IMR-90 (cell line): Measurements from ENCODE around the gene MBOAT1. TPM values are rescaled to one million over a fixed set of nuclear protein-coding genes. Genes with fewer than 3 reads are reported as not detected.

Experiments used
- ATAC-seq: fragments of 200-7000 bp; cut with Tn5 transposase; 2 replicates; pipeline ENCODE4 v1.9.1; 2020; ENCODE audit warnings: low read depth, mild to moderate bottlenecking, moderate library complexity
- BruUV-seq: library from RNA; stranded (reverse); fragments of 400-500 nt; replicated peaks from 2 replicates; lab custom pipeline; 2021; lab: Mats Ljungman, UMichigan
- CTCF ChIA-PET: fragments of 300-600 bp; formaldehyde crosslinking; extraction: SDS; loops from one replicate; lab custom pipeline; 2021; ENCODE audit warnings: antibody characterized with exemption; lab: Yijun Ruan, JAX
- POLR2A ChIA-PET: fragments of 300-600 bp; sonication (Branson Sonifier 250); formaldehyde crosslinking; loops from one replicate; lab custom pipeline; 2022; ENCODE audit warnings: antibody characterized with exemption; ENCODE audit not compliant: unreplicated experiment; lab: Charles Lee
- DNase-seq: peaks from one replicate; pipeline ENCODE4 v3.0.0; 2013
- H2AFZ ChIP-seq: replicated peaks from 2 replicates; pipeline ENCODE3; 2013; ENCODE audit warnings: low read length, mild to moderate bottlenecking; ENCODE audit not compliant: poor library complexity
- H2AK5ac ChIP-seq: 2 replicates; pipeline ENCODE4 v1.6.1; 2013; ENCODE audit warnings: low read depth, low read length, inconsistent platforms
- H2AK9ac ChIP-seq: replicated peaks from 2 replicates; pipeline ENCODE3; 2013; ENCODE audit warnings: mild to moderate bottlenecking, low read depth, low read length, moderate library complexity; ENCODE audit not compliant: poor library complexity
- H2BK120ac ChIP-seq: 2 replicates; pipeline ENCODE4 v1.6.1; 2013; ENCODE audit warnings: low read depth, low read length, inconsistent platforms
- H2BK15ac ChIP-seq: 3 replicates; pipeline ENCODE4 v1.6.1; 2013; ENCODE audit warnings: low read depth, low read length, inconsistent platforms
- H2BK20ac ChIP-seq: 2 replicates; pipeline ENCODE4 v1.6.1; 2013; ENCODE audit warnings: low read depth, mild to moderate bottlenecking, inconsistent platforms, low read length, moderate library complexity
- H2BK5ac ChIP-seq: 2 replicates; pipeline ENCODE4 v1.6.1; 2013; ENCODE audit warnings: mild to moderate bottlenecking, low read depth, low read length, inconsistent platforms; ENCODE audit not compliant: poor library complexity, severe bottlenecking
- H3K14ac ChIP-seq: replicated peaks from 2 replicates; pipeline ENCODE4 v1.6.1; 2013; ENCODE audit warnings: low read depth, low read length, inconsistent platforms
- H3K18ac ChIP-seq: 2 replicates; pipeline ENCODE4 v1.6.1; 2013; ENCODE audit warnings: low read depth, low read length, control low read depth
- H3K23ac ChIP-seq: 2 replicates; pipeline ENCODE4 v1.6.1; 2013; ENCODE audit warnings: low read depth, low read length, inconsistent platforms
- H3K27ac ChIP-seq: 2 replicates; pipeline ENCODE4 v1.5.1; 2013; ENCODE audit warnings: mild to moderate bottlenecking, control low read depth, low read length; ENCODE audit not compliant: insufficient read depth
- H3K27me3 ChIP-seq: 2 replicates; pipeline ENCODE4 v1.6.1; 2013; ENCODE audit warnings: low read length; ENCODE audit not compliant: control insufficient read depth, insufficient read depth
- H3K36me3 ChIP-seq: 2 replicates; pipeline ENCODE4 v1.6.1; 2013; ENCODE audit warnings: low read length, mixed read lengths; ENCODE audit not compliant: control insufficient read depth, insufficient read depth
- H3K4ac ChIP-seq: 2 replicates; pipeline ENCODE4 v1.6.1; 2013; ENCODE audit warnings: low read depth, low read length, inconsistent platforms
- H3K4me1 ChIP-seq: 2 replicates; pipeline ENCODE4 v1.6.1; 2013; ENCODE audit warnings: low read length, mixed read lengths; ENCODE audit not compliant: control insufficient read depth, insufficient read depth
- H3K4me2 ChIP-seq: 2 replicates; pipeline ENCODE4 v1.6.1; 2013; ENCODE audit warnings: low read depth, mild to moderate bottlenecking, control low read depth, low read length, moderate library complexity
- H3K4me3 ChIP-seq: 2 replicates; pipeline ENCODE4 v1.5.1; 2013; ENCODE audit warnings: low read depth, mild to moderate bottlenecking, control low read depth, low read length, moderate library complexity; ENCODE audit not compliant: insufficient read depth
- H3K56ac ChIP-seq: 2 replicates; pipeline ENCODE4 v1.6.1; 2013; ENCODE audit warnings: low read length, inconsistent platforms; ENCODE audit not compliant: insufficient read depth; ENCODE audit errors: extremely low read depth
- H3K79me1 ChIP-seq, 2 experiments: 2 replicates each; pipeline ENCODE4 v1.6.1; 2013; ENCODE audit warnings: low read length in 2 of 2, inconsistent platforms in 1 of 2, low read depth in 1 of 2
- H3K9ac ChIP-seq: 2 replicates; pipeline ENCODE4 v1.6.1; 2013; ENCODE audit warnings: low read depth, low read length, control low read depth
- H3K9me1 ChIP-seq: 2 replicates; pipeline ENCODE4 v1.6.1; 2013; ENCODE audit warnings: low read length, inconsistent platforms; ENCODE audit not compliant: insufficient read depth
- H3K9me3 ChIP-seq: 2 replicates; pipeline ENCODE4 v1.6.1; 2013; ENCODE audit warnings: low read length; ENCODE audit not compliant: control insufficient read depth, insufficient read depth
- H4K20me1 ChIP-seq: 2 replicates; pipeline ENCODE4 v1.6.1; 2013; ENCODE audit warnings: low read length, inconsistent platforms; ENCODE audit not compliant: insufficient read depth
- H4K5ac ChIP-seq: 2 replicates; pipeline ENCODE4 v1.6.1; 2013; ENCODE audit warnings: mild to moderate bottlenecking, low read depth, low read length, control low read depth
- H4K8ac ChIP-seq, 2 experiments: 2 replicates each; pipeline ENCODE4 v1.6.1; 2013; ENCODE audit warnings: low read depth in 2 of 2, low read length in 2 of 2, control low read depth in 1 of 2, inconsistent platforms in 1 of 2
- H4K91ac ChIP-seq: 2 replicates; pipeline ENCODE4 v1.6.1; 2013; ENCODE audit warnings: low read depth, low read length, inconsistent platforms; ENCODE audit not compliant: insufficient read depth
- BHLHE40 ChIP-seq: fragments of 150-350 bp; IDR thresholded peaks from 2 replicates; pipeline ENCODE4 v1.6.1; 2016; ENCODE audit warnings: mild to moderate bottlenecking, low read depth, low read length
- CEBPB ChIP-seq: IDR thresholded peaks from 2 replicates; pipeline ENCODE4 v1.6.1; 2012; ENCODE audit warnings: low read depth, low read length, improper control_type of control experiment
- CHD1 ChIP-seq: IDR thresholded peaks from 2 replicates; pipeline ENCODE4 v1.6.1; 2012; ENCODE audit warnings: low read depth, low read length, improper control_type of control experiment
- CTCF ChIP-seq: conservative IDR thresholded peaks from 2 replicates; pipeline ENCODE4 v1.5.1; 2012; ENCODE audit warnings: mild to moderate bottlenecking, low read depth, low read length, improper control_type of control experiment
- ELK1 ChIP-seq: fragments of 150-350 bp; IDR thresholded peaks from 2 replicates; pipeline ENCODE4 v1.6.1; 2016; ENCODE audit warnings: low read depth, mild to moderate bottlenecking, low read length, moderate library complexity, borderline replicate concordance
- FOS ChIP-seq: fragments of 150-350 bp; IDR thresholded peaks from 2 replicates; pipeline ENCODE4 v1.6.1; 2016; ENCODE audit warnings: low read depth, low read length
- MAFK ChIP-seq: IDR thresholded peaks from 2 replicates; pipeline ENCODE4 v1.6.1; 2012; ENCODE audit warnings: low read depth, low read length, improper control_type of control experiment
- MAZ ChIP-seq: IDR thresholded peaks from 2 replicates; pipeline ENCODE4 v1.6.1; 2012; ENCODE audit warnings: low read depth, mild to moderate bottlenecking, low read length, improper control_type of control experiment, moderate library complexity, borderline replicate concordance
- MXI1 ChIP-seq: IDR thresholded peaks from 2 replicates; pipeline ENCODE4 v1.6.1; 2012; ENCODE audit warnings: low read depth, mild to moderate bottlenecking, low read length, moderate library complexity, borderline replicate concordance
- NFE2L2 ChIP-seq: fragments of 150-350 bp; IDR thresholded peaks from 2 replicates; pipeline ENCODE4 v1.6.1; 2016; ENCODE audit warnings: low read depth, mild to moderate bottlenecking, low read length
- POLR2A ChIP-seq: IDR thresholded peaks from 2 replicates; pipeline ENCODE4 v1.6.1; 2012; ENCODE audit warnings: mild to moderate bottlenecking, low read depth, low read length
- RAD21 ChIP-seq: IDR thresholded peaks from 2 replicates; pipeline ENCODE4 v1.6.1; 2012; ENCODE audit warnings: low read length, improper control_type of control experiment
- RCOR1 ChIP-seq: IDR thresholded peaks from 2 replicates; pipeline ENCODE4 v1.6.1; 2012; ENCODE audit warnings: mild to moderate bottlenecking, low read length, improper control_type of control experiment; ENCODE audit not compliant: insufficient replicate concordance
- RFX5 ChIP-seq: IDR thresholded peaks from 2 replicates; pipeline ENCODE4 v1.8.0; 2012; ENCODE audit warnings: low read depth, mild to moderate bottlenecking, low read length, moderate library complexity
- SMC3 ChIP-seq: fragments of 150-350 bp; IDR thresholded peaks from 2 replicates; pipeline ENCODE4 v1.6.1; 2016; ENCODE audit warnings: low read depth, mild to moderate bottlenecking, antibody characterized with exemption, low read length, moderate library complexity
- USF2 ChIP-seq: fragments of 150-350 bp; IDR thresholded peaks from 2 replicates; pipeline ENCODE4 v1.6.1; 2017; ENCODE audit warnings: mild to moderate bottlenecking, antibody characterized with exemption, low read length, low read depth
- WGBS, 2 experiments: methylation state at CpG; one replicate each; pipeline versions ENCODE4 v1.1.5 to v1.1.7; 2013; ENCODE audit warnings: missing lambda C conversion rate in 2 of 2; ENCODE audit not compliant: insufficient read length in 1 of 2; ENCODE audit errors: extremely low coverage in 2 of 2; 5-methylcytosine and 5-hydroxymethylcytosine counted together
- dilution Hi-C: fragments of 300-500 bp; cut with HindIII; formaldehyde crosslinking; loops from one replicate; pipeline ENCODE4 v1.14.3; 2018; ENCODE audit warnings: low sequenced_read_pairs; ENCODE audit not compliant: unreplicated experiment
- in situ Hi-C: fragments of 300-500 bp; cut with MboI; formaldehyde crosslinking; loops from 3 replicates; pipeline ENCODE4 v1.14.3; 2019; ENCODE audit warnings: low sequenced_read_pairs, inconsistent platforms, mixed read lengths
- intact Hi-C: fragments of 100-400 bp; cut with micrococcal nuclease; formaldehyde crosslinking; loops from 2 replicates; pipeline ENCODE4 v1.10.0; 2022
- polyA plus RNA-seq, 3 experiments: library from polyadenylated mRNA; depleted of rRNA; stranded (reverse); fragments of >200 nt; gene quantifications; 2 replicates each; pipeline ENCODE4 v1.2.3, GENCODE V29; 2012; ENCODE audit warnings: low replicate concordance in 1 of 3
- total RNA-seq: library from RNA; depleted of rRNA; stranded (reverse); fragments of >200 nt; gene quantifications from 2 replicates; pipeline ENCODE4 v1.2.3, GENCODE V29; 2012

MBOAT1 gene
- total and polyA plus RNA-seq, 2 of the 4 experiments (the other 2 are of a cell fraction) = 1.6 to 4.7 TPM

- H3K9me3 ChIP-seq = no peaks in the 10 kb centered on the region
- intact Hi-C loops (no loop called here), dilution Hi-C loops (no loop called here), in situ Hi-C loops (no loop called here)
- no TSS peak for BruUV-seq
- H3K27me3 ChIP-seq = no peaks in the 10 kb centered on the region
- no peak overlapping the region for H2AFZ ChIP-seq
- H2BK20ac ChIP-seq = no peak overlapping the region
- no peak overlapping the region for H3K4me2 ChIP-seq
- no peak overlapping the region for H3K4ac ChIP-seq
- TF ChIP-seq RFX5 (no peak), MXI1 (no peak), MAZ (no peak), CEBPB (no peak), FOS (no peak), MAFK (no peak), CHD1 (no peak), ELK1 (no peak), USF2 (no peak), BHLHE40 (no peak), SMC3 (no peak), RCOR1 (no peak), RAD21 (no peak), POLR2A (no peak), CTCF (no peak), NFE2L2 (no peak)
- ChIA-PET POLR2A (no interaction called here), CTCF (interaction anchor here (1.4 kb wide), 1 partner anchor 20 kb away, joined by 3 read pairs; no protein-coding TSS in a partner anchor)
- H3K79me1 ChIP-seq = no peaks in the 10 kb centered on the region
- H3K36me3 ChIP-seq = no peaks in the 10 kb centered on the region; the same call in 1 of the 2 replicates
- peaks cover 3% of the 10 kb centered on the region; the same call in 1 of the 2 replicates for H3K9me1 ChIP-seq
- no peak overlapping the region for H2AK5ac ChIP-seq
- no peak overlapping the region for H2AK9ac ChIP-seq
- H3K27ac ChIP-seq = no peak overlapping the region
- H4K8ac ChIP-seq = no peak overlapping the region
- no peaks in the 10 kb centered on the region for H4K20me1 ChIP-seq
- H4K5ac ChIP-seq = no peak overlapping the region
- no peaks in the 10 kb centered on the region for H3K4me1 ChIP-seq
- H4K91ac ChIP-seq = no peak overlapping the region
- no peak overlapping the region for H2BK15ac ChIP-seq
- H2BK5ac ChIP-seq = no peak overlapping the region
- H3K14ac ChIP-seq = no peak overlapping the region
- H3K18ac ChIP-seq = no peak overlapping the region
- no peak overlapping the region for H3K9ac ChIP-seq
- no peak overlapping the region for H3K56ac ChIP-seq
- WGBS, 2 experiments = 86% methylated on average over 1 of the region's 2 CpGs; no CpG with 5 or more reads in 1 of the 2 experiments
- no peak overlapping the region for H3K23ac ChIP-seq
- DNase-seq (no peak), ATAC-seq (no peak)
- H2BK120ac ChIP-seq = no peak overlapping the region
- no peak overlapping the region for H3K4me3 ChIP-seq
These were observed 66.0 kb downstream of the MBOAT1 start for GRCh38 chr6:20146291-20146690.
